NB4 (cell line): ENCODE data around the gene MRS2.
"Not testable (repeated sequence)": the region's sequence is repeated elsewhere in the genome, so short reads cannot be mapped to it uniquely, and the experiment has no call there.

Experiments
- CTCF ChIP-seq: IDR thresholded peaks from one replicate; pipeline ENCODE4 v1.5.1; 2012; ENCODE audit warnings: low read depth, low read length
- MAX ChIP-seq: IDR thresholded peaks from 2 replicates; pipeline ENCODE4 v1.6.1; 2011; ENCODE audit warnings: low read depth, low read length

DNA sequence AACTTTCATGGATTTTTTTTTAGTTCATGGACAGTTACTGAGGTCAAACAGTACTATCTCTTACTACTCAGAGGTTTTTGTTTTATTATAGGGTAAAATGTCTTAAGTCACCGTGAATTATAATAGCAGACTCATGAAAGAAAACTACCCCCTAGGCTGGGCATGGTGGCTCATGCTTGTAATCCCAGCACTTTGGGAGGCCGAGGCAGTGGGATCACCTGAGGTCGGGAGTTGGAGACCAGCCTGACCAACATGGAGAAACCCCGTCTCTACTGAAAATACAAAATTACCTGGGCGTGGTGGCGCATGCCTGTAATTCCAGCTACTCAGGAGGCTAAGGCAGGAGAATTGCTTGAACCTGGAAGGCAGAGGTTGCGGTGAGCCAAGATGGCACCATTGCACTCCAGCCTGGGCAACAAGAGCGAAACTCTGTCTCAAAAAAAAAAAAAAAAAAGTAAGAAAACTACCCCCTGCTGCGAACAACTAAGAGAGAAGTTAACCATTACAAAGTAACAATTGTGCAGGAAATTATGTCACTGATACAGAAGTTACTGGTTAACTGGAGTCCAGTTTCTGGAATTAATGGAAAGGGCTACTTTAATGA lies 19.7 kb upstream of the MRS2 start:
- not testable (repeated sequence) for TF ChIP-seq CTCF, MAX
